Superior temporal gyrus (tissue), 1 donor: Measurements from ENCODE around the gene PCDHA3.
"Not testable (repeated sequence)": the region's sequence is repeated elsewhere in the genome, so short reads cannot be mapped to it uniquely, and the experiment has no call there.

Experiments
- DNase-seq: peaks from one replicate; pipeline ENCODE4 v3.0.0-alpha.2; 2016; ENCODE audit errors: extremely low spot score

PCDHA3 gene

DNA sequence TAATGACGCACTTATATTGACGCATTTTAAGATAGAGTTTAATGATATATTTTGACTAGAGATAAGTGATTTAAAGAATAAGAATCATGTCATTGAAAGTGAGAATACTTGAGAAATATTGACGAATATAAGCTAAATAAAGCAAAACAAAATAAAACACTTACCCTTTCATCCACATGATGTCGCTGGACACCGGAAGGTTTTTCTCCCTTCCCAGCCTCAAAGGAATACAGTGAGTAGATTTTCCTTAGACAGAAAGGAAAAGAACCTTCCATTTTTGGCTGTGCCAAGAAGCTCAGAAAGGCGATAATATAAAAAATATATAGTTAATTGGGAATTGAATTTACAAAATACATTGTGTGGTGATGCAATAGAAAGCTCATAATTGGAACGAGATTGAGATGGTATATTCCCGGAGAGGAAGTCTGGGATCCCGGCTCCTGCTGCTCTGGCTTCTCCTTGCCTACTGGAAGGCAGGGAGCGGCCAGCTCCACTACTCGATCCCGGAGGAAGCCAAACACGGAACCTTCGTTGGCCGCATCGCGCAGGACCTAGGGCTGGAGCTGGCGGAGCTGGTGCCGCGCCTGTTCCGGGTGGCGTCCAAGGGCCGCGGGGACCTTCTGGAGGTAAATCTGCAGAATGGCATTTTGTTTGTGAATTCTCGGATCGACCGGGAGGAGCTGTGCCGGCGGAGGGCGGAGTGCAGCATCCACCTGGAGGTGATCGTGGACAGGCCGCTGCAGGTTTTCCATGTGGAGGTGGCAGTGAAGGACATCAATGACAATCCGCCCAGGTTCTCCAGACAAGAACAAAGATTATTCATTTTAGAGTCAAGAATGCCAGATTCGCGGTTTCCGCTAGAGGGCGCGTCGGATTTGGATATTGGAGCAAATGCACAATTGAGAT lies 20.8 kb downstream of the PCDHA3 start, which contains the start of gene PCDHA5:
Gene PCDHA5, plus strand, starts transcription at position 239 of the 906 bp plus-strand sequence.
- DNase-seq, result peak; percentile 45

DNA sequence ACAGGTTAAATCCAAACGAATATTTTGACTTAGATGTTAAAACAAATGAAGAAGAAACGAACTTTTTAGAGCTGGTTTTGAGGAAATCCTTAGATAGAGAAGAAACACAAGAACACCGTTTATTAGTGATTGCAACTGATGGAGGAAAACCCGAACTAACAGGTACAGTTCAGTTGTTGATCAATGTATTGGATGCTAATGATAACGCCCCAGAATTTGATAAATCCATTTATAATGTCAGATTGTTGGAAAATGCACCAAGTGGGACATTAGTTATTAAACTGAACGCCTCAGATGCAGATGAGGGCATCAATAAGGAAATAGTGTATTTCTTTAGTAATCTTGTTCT lies 21.4 kb downstream of the PCDHA3 start:
- DNase-seq, result no peak

DNA sequence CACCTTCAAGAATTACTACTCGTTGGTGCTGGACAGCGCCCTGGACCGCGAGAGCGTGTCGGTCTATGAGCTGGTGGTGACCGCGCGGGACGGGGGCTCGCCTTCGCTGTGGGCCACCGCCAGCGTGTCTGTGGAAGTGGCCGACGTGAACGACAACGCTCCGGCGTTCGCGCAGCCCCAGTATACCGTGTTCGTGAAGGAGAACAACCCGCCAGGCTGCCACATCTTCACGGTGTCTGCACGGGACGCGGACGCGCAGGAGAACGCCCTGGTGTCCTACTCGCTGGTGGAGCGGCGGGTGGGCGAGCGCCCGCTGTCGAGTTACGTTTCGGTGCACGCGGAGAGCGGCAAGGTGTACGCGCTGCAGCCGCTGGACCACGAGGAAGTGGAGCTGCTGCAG lies 22.1 kb downstream of the PCDHA3 start:
- not testable (repeated sequence) for DNase-seq

DNA sequence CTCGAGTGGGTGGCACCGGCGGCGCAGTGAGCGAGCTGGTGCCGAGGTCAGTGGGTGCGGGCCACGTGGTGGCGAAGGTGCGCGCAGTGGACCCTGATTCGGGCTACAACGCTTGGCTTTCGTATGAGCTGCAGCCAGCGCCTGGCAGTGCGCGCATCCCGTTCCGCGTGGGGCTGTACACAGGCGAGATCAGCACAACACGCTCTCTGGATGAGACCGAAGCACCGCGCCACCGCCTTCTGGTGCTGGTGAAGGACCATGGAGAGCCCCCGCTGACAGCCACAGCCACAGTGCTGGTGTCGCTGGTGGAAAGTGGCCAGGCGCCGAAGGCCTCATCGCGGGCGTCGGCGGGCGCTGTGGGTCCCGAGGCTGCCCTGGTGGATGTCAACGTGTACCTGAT lies 22.6 kb downstream of the PCDHA3 start:
- DNase-seq, result no peak

DNA sequence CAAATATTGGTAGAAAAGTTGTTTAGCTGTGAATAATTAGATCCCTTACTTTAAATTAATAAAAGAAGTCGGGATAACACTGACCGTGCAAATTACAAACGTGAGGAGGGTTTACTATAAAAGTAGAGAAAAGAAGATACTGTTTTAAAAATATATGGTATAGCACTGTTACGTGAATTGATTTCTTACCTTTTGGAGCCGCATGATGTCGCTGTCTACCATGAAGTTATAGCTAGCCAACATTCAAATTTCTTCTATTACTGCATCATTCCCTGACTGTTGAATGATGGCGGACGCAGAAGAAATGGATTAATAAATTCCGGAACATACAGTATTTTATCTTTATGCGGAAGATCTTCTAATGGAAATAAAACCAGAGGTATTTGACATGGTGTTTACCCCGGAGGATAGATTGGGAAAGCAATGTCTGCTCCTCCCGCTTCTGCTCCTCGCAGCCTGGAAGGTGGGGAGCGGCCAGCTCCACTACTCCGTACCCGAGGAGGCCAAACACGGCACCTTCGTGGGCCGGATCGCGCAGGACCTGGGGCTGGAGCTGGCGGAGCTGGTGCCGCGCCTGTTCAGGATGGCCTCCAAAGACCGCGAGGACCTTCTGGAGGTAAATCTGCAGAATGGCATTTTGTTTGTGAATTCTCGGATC lies 27.0 kb downstream of the PCDHA3 start, which contains the start of gene PCDHA6:
Gene PCDHA6, plus strand, starts transcription at position 257 of the 658 bp plus-strand sequence. Its CDS starts 132 bp downstream, at position 389.
- DNase-seq, result peak; percentile 31

DNA sequence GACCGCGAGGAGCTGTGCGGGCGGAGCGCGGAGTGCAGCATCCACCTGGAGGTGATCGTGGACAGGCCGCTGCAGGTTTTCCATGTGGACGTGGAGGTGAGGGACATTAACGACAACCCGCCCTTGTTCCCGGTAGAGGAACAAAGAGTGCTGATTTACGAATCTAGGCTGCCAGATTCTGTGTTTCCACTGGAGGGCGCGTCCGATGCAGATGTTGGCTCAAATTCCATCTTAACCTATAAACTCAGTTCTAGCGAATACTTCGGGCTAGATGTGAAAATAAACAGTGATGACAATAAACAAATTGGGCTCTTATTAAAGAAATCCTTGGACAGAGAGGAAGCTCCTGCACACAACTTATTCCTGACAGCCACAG lies 27.5 kb downstream of the PCDHA3 start:
- DNase-seq, result peak; percentile 31

DNA sequence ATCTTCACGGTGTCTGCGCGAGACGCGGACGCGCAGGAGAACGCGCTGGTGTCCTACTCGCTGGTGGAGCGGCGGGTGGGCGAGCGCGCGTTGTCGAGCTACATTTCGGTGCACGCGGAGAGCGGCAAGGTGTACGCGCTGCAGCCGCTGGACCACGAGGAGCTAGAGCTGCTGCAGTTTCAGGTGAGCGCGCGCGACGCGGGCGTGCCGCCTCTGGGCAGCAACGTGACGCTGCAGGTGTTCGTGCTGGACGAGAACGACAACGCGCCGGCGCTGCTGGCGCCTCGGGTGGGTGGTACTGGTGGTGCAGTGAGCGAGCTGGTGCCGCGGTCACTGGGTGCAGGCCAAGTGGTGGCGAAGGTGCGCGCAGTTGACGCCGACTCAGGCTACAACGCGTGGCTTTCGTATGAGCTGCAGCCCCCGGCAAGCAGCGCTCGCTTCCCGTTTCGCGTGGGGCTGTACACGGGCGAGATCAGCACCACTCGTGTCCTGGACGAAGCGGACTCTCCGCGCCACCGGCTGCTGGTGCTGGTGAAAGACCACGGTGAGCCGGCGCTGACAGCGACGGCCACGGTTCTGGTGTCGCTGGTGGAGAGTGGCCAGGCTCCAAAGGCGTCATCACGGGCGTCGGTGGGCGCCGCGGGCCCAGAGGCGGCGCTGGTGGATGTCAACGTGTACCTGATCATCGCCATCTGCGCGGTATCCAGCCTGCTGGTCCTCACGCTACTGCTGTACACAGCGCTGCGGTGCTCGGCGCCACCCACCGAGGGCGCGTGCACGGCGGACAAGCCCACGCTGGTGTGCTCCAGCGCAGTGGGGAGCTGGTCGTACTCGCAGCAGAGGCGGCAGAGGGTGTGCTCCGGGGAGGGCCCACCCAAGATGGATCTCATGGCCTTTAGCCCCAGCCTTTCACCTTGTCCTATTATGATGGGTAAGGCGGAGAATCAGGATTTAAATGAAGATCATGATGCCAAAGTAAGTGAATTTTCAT lies 28.9 kb downstream of the PCDHA3 start:
- DNase-seq, result not testable (repeated sequence)

DNA sequence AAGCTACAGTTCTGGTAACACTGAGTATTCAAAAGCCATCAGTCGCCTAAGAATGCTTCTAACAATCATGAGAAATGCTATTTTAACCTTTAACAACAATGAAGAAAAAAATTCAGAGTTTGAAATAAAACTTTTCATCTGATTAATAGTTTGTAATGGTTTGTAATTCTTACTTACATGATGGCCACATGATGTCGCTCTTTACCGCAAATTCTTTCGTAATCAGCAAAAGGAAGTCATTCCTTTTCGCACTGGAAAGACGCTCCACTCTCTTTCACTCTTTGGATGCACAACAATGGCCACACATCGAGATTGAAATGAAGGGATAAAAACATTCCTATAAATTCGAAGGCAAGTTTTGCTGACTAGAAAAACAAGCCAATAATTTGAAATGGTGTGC lies 33.1 kb downstream of the PCDHA3 start, which contains the start of gene PCDHA7:
Gene PCDHA7, plus strand, starts transcription at position 277 of the 400 bp plus-strand sequence. Its CDS starts 115 bp downstream, at position 392.
- peak; percentile 66 for DNase-seq

DNA sequence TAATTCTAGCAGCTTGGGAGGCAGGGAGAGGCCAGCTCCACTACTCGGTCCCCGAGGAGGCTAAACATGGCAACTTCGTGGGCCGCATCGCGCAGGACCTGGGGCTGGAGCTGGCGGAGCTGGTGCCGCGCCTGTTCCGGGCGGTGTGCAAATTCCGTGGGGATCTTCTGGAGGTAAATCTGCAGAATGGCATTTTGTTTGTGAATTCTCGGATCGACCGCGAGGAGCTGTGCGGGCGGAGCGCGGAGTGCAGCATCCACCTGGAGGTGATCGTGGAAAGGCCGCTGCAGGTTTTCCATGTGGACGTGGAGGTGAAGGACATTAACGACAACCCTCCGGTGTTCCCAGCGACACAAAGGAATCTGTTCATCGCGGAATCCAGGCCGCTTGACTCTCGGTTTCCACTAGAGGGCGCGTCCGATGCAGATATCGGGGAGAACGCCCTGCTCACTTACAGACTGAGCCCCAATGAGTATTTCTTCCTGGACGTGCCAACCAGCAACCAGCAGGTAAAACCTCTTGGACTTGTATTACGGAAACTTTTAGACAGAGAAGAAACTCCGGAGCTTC lies 33.7 kb downstream of the PCDHA3 start:
- DNase-seq, result not testable (repeated sequence)

DNA sequence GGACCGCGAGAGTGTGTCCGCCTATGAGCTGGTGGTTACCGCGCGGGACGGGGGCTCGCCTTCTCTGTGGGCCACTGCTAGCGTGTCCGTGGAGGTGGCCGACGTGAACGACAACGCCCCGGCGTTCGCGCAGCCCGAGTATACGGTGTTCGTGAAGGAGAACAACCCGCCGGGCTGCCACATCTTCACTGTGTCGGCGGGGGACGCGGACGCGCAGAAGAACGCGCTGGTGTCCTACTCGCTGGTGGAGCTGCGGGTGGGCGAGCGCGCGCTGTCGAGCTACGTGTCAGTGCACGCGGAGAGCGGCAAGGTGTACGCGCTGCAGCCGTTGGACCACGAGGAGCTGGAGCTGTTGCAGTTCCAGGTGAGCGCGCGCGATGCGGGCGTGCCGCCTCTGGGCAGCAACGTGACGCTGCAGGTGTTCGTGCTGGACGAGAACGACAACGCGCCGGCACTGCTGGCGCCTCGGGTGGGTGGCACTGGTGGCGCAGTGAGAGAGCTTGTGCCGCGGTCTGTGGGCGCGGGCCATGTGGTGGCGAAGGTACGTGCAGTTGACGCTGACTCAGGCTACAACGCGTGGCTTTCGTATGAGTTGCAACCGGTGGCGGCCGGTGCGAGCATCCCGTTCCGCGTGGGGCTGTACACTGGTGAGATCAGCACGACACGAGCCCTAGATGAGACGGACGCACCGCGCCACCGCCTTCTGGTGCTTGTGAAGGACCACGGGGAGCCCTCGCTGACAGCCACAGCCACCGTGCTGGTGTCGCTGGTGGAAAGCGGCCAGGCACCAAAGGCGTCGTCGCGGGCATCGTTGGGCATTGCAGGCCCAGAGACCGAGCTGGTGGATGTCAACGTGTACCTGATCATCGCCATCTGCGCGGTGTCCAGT lies 35.0 kb downstream of the PCDHA3 start:
- no peak for DNase-seq

DNA sequence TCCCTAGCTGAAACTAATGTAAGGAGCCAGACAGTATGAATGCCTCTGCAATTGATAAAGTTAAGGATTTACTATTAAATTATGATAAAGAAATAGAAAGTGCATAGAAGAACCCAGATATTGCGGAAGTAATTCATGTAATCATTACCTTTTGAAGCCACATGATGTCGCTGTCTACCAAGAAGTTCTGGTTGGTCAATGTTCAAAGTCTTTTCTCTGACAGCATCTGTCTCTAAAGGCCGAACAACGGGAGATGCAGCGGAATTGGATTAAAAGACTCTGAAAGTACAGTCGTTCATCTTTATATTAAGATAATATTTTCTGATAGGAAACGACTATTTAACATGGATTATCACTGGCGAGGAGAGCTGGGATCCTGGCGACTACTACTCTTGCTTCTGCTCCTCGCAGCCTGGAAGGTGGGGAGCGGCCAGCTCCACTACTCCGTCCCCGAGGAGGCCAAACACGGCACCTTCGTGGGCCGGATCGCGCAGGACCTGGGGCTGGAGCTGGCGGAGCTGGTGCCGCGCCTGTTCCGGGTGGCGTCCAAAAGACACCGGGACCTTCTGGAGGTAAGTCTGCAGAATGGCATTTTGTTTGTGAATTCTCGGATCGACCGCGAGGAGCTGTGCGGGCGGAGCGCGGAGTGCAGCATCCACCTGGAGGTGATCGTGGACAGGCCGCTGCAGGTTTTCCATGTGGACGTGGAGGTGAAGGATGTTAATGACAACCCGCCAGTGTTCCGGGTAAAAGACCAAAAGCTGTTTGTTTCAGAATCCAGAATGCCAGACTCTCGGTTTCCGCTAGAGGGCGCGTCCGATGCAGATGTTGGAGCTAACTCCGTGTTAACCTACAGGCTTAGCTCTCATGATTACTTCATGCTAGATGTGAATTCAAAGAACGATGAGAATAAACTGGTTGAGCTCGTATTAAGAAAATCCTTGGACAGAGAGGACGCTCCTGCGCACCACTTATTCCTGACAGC lies 40.4 kb downstream of the PCDHA3 start, which contains the start of gene PCDHA8:
Gene PCDHA8, plus strand, starts transcription at position 210 of the 985 bp plus-strand sequence. Its CDS starts 135 bp downstream, at position 345.
- peak; percentile 80 for DNase-seq

DNA sequence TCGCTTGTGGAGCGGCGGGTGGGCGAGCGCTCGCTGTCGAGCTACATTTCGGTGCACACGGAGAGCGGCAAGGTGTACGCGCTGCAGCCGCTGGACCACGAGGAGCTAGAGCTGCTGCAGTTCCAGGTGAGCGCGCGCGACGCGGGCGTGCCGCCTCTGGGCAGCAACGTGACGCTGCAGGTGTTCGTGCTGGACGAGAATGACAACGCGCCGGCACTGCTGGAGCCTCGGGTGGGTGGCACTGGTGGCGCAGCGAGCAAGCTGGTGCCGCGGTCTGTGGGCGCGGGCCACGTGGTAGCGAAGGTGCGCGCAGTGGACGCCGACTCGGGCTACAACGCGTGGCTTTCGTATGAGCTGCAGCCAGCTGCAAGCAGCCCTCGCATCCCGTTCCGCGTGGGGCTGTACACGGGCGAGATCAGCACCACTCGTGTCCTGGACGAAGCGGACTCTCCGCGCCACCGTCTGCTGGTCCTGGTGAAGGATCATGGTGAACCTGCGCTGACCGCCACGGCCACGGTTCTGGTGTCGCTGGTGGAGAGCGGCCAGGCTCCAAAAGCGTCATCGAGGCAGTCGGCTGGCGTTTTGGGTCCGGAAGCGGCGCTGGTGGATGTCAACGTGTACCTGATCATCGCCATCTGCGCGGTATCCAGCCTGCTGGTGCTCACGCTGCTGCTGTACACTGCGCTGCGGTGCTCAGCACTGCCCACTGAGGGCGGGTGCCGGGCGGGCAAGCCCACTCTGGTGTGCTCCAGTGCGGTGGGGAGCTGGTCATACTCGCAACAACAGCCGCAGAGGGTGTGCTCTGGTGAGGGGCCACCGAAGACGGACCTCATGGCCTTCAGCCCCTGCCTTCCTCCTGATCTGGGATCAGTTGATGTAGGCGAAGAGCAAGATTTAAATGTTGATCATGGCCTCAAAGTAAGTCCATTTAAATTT lies 42.2 kb downstream of the PCDHA3 start:
- DNase-seq, result no peak

DNA sequence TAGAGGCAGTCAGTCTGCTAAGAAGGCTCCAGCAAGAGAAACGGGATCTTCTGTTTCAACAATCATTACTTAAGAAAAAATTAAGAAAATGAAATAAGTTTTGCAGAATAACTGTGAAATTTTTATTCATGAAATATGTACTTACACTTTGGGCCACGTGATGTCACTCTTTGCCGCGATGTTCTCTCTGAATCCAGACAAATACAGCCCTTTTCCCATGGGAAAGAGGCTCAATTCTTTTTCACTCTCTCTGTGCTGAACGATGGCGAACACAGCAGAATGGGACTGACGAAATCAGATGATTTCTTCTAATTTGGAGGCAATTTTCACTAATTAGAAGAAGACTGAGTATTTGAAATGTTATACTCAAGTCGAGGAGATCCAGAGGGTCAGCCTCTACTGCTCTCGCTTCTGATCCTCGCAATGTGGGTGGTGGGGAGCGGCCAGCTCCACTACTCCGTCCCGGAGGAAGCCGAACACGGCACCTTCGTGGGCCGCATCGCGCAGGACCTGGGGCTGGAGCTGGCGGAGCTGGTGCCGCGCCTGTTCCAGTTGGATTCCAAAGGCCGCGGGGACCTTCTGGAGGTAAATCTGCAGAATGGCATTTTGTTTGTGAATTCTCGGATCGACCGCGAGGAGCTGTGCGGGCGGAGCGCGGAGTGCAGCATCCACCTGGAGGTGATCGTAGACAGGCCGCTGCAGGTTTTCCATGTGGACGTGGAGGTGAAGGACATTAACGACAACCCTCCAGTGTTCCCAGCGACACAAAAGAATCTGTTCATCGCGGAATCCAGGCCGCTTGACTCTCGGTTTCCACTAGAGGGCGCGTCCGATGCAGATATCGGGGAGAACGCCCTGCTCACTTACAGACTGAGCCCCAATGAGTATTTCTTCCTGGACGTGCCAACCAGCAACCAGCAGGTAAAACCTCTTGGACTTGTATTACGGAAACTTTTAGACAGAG lies 47.6 kb downstream of the PCDHA3 start, which contains the start of gene PCDHA9:
Gene PCDHA9, plus strand, starts transcription at position 244 of the 964 bp plus-strand sequence. Its CDS starts 114 bp downstream, at position 358.
- not testable (repeated sequence) for DNase-seq

DNA sequence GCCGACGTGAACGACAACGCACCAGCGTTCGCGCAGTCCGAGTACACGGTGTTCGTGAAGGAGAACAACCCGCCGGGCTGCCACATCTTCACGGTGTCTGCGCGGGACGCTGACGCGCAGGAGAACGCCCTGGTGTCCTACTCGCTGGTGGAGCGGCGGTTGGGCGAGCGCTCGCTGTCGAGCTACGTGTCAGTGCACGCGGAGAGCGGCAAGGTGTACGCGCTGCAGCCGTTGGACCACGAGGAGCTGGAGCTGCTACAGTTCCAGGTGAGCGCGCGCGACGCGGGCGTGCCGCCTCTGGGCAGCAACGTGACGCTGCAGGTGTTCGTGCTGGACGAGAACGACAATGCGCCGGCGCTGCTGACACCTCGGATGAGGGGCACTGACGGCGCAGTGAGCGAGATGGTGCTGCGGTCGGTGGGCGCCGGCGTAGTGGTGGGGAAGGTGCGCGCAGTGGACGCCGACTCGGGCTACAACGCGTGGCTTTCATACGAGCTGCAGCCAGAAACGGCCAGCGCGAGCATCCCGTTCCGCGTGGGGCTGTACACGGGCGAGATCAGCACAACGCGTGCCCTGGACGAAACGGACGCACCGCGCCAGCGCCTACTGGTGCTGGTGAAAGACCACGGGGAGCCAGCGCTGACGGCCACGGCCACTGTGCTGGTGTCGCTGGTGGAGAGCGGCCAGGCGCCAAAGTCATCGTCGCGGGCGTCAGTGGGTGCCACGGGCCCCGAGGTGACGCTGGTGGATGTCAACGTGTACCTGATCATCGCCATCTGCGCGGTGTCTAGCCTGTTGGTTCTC lies 49.2 kb downstream of the PCDHA3 start:
- DNase-seq, result not testable (repeated sequence)
